Measurements from ENCODE around the gene DDB1. TPM values are rescaled to one million over a fixed set of nuclear protein-coding genes. Genes with fewer than 3 reads are reported as not detected.
"Not testable (repeated sequence)": the region's sequence is repeated elsewhere in the genome, so short reads cannot be mapped to it uniquely, and the experiment has no call there.

DDB1 gene
- total RNA-seq, 1 donor from 2014 or later: 328 TPM

DNA sequence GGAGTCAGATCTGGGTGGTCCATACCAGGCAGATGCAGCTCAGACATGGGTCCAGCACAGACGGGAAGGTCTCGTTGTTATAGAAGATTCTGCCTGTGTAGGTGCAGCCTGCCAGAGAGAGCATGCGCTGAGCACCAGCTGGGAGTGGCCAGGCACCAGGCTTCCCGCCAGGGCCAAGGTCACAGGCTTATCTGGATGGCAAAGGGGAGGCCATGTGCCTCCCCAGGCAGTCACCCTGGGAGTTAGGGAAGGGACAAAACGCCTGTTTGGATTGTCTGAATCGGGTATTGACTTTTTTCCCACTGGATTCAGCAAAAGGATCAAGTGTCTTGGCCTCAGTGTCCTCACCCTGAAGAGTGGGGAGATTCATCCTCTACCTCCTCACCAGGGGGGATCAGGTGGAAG lies 65.5 kb downstream of the DDB1 start:
- DNase-seq: no peak

DNA sequence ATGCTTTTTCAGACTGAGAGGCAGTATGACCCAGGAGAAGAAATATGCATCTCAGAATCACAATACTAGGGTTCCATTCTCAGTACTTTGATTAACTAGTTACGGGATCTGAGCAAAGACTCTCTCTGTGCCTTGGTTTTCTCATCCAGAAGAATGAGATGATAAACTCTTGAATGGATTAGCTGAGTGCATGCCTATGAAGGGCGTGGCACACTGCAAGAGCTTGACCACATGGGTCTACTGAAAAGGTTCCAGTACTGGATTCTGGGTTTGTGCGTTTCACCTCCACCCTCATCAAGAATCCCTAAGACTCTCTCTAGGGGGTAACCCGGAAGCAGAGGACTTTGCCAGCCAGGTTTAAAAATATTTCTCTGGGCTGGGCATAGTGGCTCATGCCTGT lies 66.3 kb downstream of the DDB1 start:
- no peak for DNase-seq

DNA sequence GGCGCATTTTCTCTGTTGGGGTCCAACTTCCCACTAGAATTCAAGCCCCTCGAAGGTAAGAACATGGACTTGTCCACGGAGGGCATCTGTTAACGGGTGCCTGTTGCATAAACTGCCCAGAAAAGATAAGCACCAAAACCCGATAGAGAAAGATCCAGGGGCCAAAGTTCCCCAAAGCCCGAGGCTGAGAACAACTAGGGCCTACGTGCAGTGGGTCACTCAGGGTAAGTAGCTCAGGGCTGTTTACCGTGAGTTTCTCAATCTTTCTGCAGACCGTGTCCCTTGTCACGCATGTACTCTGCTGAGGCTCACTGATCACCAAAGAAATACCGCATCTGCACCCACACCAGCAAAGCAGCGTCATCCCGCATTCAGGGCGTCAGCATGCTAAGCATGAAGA lies 67.5 kb downstream of the DDB1 start:
- DNase-seq: no peak

DNA sequence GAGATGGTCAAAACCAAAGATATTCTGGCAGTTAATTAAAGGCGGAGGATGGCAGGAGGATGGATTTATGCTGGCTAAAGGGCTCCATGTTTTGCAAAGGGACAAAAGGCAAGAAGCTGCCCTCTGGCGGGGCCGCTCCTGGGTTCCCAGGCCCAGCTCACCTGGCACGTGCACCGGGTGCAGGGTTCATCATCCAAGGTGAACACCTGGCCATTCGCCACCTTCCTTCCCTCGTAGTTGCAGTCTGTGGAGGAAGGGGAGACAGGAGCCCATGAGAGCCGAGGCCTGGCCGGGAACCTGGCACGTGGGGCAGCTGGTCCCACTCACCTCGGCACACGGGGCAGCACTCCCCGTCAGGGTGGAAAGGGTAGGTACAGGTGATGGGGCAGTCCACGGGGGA lies 68.1 kb downstream of the DDB1 start:
- DNase-seq: no peak

DNA sequence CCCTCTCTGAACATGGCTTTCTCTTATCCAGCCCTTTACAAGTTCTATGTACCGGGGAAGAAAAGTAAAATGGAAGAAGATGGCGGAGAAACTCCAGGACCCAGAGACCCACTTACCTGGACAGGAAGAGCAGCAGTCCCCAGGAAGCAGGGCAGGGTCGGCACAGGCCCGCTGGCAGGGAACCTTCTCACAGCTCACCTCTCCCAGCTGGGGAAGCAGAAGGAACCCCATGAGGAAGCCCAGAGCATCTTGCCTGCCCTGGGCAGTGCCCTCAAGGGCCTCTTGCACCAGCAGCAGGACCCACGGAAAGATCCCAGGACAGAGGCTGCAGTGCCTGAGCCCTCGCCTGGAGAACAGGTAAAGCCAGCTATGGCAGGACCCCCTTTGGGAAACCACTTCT lies 68.5 kb downstream of the DDB1 start:
- DNase-seq: no peak

DNA sequence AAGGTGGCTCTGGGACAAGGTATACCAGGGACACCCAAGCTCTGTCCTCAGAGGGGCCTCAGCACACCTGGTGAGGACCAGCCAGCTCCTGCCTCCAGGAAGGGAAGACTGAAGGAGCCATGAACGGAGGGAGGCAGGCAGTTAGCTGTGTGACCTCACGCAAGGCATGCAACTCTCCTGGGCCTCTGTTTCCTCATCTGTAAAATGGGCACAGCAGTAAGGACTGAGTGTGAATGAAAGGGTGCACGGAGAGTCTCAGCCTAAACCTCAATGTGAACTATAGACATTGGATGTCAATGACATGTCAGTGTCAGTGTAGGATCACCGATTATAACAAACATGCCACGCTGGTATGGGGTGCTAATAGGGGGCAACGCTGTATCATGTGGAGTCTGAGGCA lies 73.5 kb downstream of the DDB1 start:
- no peak for DNase-seq

DNA sequence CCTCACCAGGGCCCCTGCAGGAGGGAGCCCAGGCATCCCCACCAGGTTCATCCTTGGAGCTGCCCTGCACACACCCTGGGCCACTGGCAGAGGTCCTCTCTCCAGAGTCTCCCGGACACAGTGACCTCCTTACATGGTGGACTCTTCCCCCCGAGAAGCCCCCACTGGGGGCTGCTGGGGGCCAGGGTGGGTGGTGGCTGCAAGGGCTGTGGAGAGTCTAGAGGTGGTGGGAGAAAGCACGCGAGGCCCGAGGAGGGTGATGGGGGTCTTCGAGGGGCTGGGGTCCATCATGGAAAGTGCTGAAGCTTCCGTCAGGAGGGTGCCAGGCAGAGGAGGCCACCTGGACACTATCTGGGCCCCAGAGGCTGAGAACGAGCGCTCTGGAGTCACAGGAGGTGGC lies 74.4 kb downstream of the DDB1 start:
- DNase-seq: no peak

DNA sequence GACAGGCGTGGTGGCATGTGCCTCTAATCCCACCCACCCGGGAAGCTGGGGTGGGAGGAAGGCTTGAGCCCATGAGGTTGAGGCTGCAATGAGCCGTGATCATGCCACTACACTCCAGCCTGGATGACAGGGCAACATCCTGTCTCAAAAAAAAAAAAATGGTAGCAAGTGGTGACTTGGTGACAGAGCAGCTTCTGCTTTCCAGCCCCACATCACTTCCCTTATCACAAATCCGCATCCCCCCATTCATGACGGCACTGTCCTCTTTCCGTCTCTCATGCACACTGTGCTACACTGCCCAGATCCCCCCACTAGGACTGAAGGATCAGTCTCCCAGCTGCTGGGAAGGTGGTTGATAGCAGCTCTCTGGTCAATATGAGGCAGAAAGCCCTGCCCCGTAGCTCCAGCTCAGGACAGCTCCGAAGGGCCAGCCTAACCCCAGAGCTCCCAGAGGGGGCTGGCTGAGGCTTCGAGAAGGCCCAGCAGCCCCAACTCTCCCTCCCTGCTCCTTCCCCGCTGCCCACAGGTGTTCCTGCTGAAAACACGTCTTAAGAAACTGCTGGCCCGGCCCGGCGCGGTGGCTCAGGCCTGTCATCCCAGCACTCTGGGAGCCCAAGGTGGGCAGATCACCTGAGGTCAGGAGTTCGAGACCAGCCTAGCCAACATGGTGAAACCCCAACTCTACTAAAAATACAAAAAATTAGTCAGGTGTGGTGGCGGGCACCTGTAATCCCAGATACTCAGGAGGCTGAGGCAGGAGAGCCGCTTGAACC lies 76.0 kb downstream of the DDB1 start:
- DNase-seq: no peak

DNA sequence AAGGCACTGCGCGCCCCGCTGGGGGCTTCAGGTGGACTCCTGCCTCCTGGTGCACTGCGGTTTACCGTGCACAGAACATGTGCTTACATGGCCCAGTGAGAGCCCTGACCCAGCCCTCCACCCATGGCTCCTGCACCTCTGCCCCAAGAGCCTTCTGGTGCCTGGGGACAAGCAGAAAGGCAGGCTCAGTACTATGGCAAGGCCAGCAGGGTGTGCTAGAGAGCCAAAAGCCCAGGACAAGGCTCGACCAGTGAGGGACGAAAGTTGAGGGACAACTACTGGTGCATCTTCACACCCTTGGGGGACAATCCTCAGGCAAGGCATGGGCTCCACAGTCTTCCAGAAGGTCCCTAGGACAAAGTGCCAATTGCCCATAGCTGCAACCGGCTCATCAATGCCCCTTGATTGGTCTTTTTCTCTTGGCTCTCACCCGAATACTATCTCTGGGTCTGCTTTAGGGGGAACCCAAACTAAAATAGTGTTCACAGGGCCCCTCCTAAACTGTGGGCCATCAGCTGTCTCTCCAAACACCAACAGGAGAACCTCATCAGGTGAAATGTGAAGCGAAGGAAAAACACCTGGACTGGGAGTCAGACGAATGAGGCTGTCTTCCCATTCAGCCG lies 78.4 kb downstream of the DDB1 start:
- peak; percentile 80 for DNase-seq

DNA sequence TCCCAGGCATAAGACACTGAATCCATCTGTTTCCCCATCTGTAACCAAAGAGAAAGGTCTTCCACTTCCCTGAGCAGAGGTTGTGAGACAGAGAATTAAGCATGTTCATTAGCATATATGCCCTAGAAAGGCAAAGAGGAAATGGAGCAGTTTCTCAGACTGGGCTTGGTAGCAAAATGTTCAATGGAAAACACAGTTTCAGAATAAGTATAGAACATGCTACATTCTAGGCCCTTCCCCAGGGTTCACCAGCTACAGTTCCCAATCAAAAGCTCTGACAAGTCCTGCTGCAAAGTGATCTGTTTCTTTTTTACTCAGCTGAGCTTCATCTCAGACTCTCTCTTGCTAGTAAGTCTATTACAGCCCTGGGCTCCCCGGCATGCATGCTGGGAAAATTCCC lies 80.6 kb downstream of the DDB1 start:
- DNase-seq: not testable (repeated sequence)

DNA sequence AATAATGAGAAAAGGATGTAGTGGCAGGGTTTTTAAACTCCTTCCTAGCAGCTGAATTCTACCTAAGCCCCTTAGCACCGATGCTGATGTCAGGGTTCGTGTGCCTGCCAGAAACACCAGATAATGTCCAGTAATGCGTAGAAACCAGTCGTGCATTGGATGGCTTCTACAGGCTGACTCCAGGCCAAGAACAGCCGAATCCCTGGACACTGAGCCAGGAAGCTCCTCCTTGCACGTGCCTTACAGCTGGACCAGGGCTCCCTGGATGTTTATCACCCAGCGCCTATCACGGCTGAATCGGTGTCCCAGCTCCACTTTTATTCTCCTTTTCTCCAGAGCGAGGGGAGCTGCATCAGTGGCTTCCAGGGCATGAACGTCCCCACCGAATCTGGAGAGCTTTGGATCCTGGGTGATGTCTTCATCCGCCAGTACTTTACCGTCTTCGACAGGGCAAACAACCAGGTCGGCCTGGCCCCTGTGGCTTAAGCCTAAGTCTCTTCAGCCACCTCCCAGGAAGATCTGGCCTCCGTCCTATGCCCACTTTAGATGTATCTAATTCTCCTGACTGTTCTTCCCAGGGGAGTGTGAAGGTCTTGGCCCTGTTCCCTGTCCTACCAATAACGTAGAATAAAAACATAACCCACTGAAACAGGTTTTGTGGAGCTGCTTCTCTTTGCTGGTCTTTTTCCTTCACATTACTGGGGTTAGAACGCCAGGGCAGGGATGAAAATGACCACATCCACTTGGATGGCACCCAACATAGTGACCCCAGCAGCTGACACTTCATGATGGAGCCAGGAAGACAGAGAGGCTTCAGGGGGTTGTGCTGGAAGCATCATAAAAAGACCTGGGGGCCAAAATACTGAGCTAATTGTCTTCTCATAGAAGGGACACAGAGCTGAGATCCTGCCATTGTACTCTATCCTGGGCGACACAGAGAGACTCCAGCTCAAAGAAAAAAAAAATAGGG lies 81.8 kb downstream of the DDB1 start:
- not testable (repeated sequence) for DNase-seq

Other genes starting within 250 kb of the DDB1 start
- gene CD5, start 230.6 kb downstream of the DDB1 start, total RNA-seq: not detected in 2 replicates
- 9.7 and 14.1 TPM in 2 replicates for gene VPS37C, start 171.7 kb downstream of the DDB1 start, total RNA-seq
- gene PGA3, start 129.6 kb downstream of the DDB1 start, total RNA-seq: not detected in 2 replicates
- gene PGA4, start 110.8 kb downstream of the DDB1 start, total RNA-seq: not detected in 2 replicates
- not detected in 2 replicates for gene PGA5, start 91.9 kb downstream of the DDB1 start, total RNA-seq
- gene VWCE, start 37.8 kb downstream of the DDB1 start, total RNA-seq: 6.8 and 8.8 TPM in 2 replicates
- 27.2 and 33.9 TPM in 2 replicates for gene TKFC, start 123 bp upstream of the DDB1 start, total RNA-seq
- 58.4 and 75.4 TPM in 2 replicates for gene CYB561A3, start 28.8 kb upstream of the DDB1 start, total RNA-seq
- gene TMEM138, start 29.3 kb upstream of the DDB1 start, total RNA-seq: 12.6 and 12.8 TPM in 2 replicates
- 8.8 and 14.0 TPM in 2 replicates for gene TMEM216, start 59.5 kb upstream of the DDB1 start, total RNA-seq
- 16.7 and 22.2 TPM in 2 replicates for gene CPSF7, start 96.9 kb upstream of the DDB1 start, total RNA-seq
- 23.2 and 57.0 TPM in 2 replicates for gene SDHAF2, start 97.0 kb upstream of the DDB1 start, total RNA-seq
- not detected in 2 replicates for gene LRRC10B, start 175.6 kb upstream of the DDB1 start, total RNA-seq
- gene SYT7, start 248.0 kb upstream of the DDB1 start, total RNA-seq: 0.51 and 3.0 TPM in 2 replicates

All from dermis blood vessel endothelial cell (primary cell).